ENCODE results near the gene RPS25.
A peak's percentile ranks its signal among the peaks of the same experiment; 100 is the strongest.

DNA sequence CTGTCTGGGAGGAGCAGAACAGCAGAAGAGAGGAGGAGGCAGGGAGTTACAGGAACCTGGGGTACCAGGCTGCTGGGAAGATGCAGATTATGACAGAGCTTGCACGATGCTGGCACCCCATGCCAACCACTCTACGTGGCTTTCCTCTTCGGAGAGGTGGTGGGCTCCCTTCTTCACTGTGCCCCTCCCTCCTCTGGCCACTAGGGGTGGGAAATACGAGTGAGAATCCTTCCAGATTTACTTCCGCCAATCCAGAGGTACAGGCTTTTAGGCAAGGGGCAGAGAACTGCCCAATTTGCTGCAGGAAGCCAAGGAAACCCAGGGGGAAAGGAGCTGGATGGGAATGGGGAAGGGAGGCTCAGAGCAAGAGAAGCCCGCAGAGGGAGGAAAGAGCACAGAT, 26.6 kb upstream of the RPS25 start:
- TF ChIP-seq, protein P1, sequence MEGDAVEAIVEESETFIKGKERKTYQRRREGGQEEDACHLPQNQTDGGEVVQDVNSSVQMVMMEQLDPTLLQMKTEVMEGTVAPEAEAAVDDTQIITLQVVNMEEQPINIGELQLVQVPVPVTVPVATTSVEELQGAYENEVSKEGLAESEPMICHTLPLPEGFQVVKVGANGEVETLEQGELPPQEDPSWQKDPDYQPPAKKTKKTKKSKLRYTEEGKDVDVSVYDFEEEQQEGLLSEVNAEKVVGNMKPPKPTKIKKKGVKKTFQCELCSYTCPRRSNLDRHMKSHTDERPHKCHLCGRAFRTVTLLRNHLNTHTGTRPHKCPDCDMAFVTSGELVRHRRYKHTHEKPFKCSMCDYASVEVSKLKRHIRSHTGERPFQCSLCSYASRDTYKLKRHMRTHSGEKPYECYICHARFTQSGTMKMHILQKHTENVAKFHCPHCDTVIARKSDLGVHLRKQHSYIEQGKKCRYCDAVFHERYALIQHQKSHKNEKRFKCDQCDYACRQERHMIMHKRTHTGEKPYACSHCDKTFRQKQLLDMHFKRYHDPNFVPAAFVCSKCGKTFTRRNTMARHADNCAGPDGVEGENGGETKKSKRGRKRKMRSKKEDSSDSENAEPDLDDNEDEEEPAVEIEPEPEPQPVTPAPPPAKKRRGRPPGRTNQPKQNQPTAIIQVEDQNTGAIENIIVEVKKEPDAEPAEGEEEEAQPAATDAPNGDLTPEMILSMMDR (conservative IDR thresholded peaks at IDR 0.05; ENCODE audit: low read depth, low read length): peak; percentile 39
- no peak for TF ChIP-seq EZH2 (IDR thresholded peaks at IDR 0.05; ENCODE audit: borderline replicate concordance, low read depth, low read length, poor library complexity, severe bottlenecking)

Measured in A673 (cell line).